Common myeloid progenitor, CD34-positive (primary cell): Measurements from ENCODE around the gene MRTFA.

Experiments
- CTCF ChIA-PET: fragments of 350-600 bp; sonication (Branson Sonifier 250); formaldehyde crosslinking; loops from one replicate; lab custom pipeline; 2021; ENCODE audit warnings: antibody characterized with exemption; lab: Charles Lee
- POLR2A ChIA-PET: fragments of 350-600 bp; sonication (Branson Sonifier 250); formaldehyde crosslinking; loops from one replicate; lab custom pipeline; 2021; ENCODE audit warnings: antibody characterized with exemption; lab: Charles Lee
- DNase-seq, 3 donors: peaks; one replicate each; pipeline versions ENCODE4 v3.0.0 to v3.0.0-alpha.2; 2013
- H3K27ac ChIP-seq, 2 experiments: 1 replicate in 1 of 2; 2 replicates in 1 of 2; pipeline ENCODE4 v1.7.0; 2013; ENCODE audit warnings: inconsistent platforms in 2 of 2, low read length in 2 of 2, mild to moderate bottlenecking in 2 of 2, low read depth in 1 of 2, moderate library complexity in 1 of 2; ENCODE audit not compliant: severe bottlenecking in 2 of 2, insufficient read depth in 1 of 2, poor library complexity in 1 of 2
- H3K27me3 ChIP-seq, 5 experiments: replicated peaks in 2 of 5; 1 replicate in 3 of 5; 2 replicates in 2 of 5; pipeline versions ENCODE4 v1.6.1 to v1.7.0; 2013; ENCODE audit warnings: low read length in 4 of 5, mild to moderate bottlenecking in 2 of 5, moderate library complexity in 2 of 5, inconsistent platforms in 1 of 5; ENCODE audit not compliant: insufficient read depth in 5 of 5, control insufficient read depth in 4 of 5
- H3K36me3 ChIP-seq, 4 experiments: 1 replicate in 2 of 4; 2 replicates in 2 of 4; pipeline versions ENCODE4 v1.6.1 to v1.7.0; 2013; ENCODE audit warnings: low read length in 3 of 4, control low read depth in 1 of 4, mild to moderate bottlenecking in 1 of 4; ENCODE audit not compliant: control insufficient read depth in 4 of 4, insufficient read depth in 4 of 4
- H3K4me1 ChIP-seq, 4 experiments: 1 replicate in 3 of 4; 2 replicates in 1 of 4; pipeline versions ENCODE4 v1.6.1 to v1.7.1; 2013; ENCODE audit warnings: low read length in 3 of 4, mild to moderate bottlenecking in 3 of 4, control low read depth in 1 of 4, inconsistent platforms in 1 of 4, moderate library complexity in 1 of 4; ENCODE audit not compliant: control insufficient read depth in 4 of 4, insufficient read depth in 4 of 4; ENCODE audit errors: control extremely low read depth in 1 of 4
- H3K4me3 ChIP-seq, 7 experiments: 1 replicate in 4 of 7; 2 replicates in 3 of 7; pipeline versions ENCODE4 v1.5.1 to v1.7.0; 2013; ENCODE audit warnings: mild to moderate bottlenecking in 7 of 7, low read length in 6 of 7, moderate library complexity in 6 of 7, inconsistent platforms in 2 of 7, low read depth in 2 of 7, control low read depth in 1 of 7; ENCODE audit not compliant: insufficient read depth in 4 of 7, control insufficient read depth in 1 of 7; ENCODE audit errors: extremely low read depth in 1 of 7
- H3K9me3 ChIP-seq, 5 experiments: 1 replicate in 4 of 5; 2 replicates in 1 of 5; pipeline versions ENCODE4 v1.6.1 to v1.7.1; 2013; ENCODE audit warnings: low read length in 4 of 5, mild to moderate bottlenecking in 2 of 5, inconsistent platforms in 1 of 5, low read depth in 1 of 5, moderate library complexity in 1 of 5; ENCODE audit not compliant: control insufficient read depth in 4 of 5, insufficient read depth in 2 of 5; ENCODE audit errors: control extremely low read depth in 1 of 5
- whole genome bisulfite sequencing: methylation state at CpG from one replicate; pipeline ENCODE4 v1.1.5; 2013; ENCODE audit not compliant: insufficient coverage; 5-methylcytosine and 5-hydroxymethylcytosine counted together

Gene MRTFA

GRCh38 chr22:40416636-40417035, 219.9 kb downstream of the MRTFA start:
- peak overlapping the region in 1 of 2 experiments; percentile 44 for H3K27ac ChIP-seq
- no peaks in the 10 kb centered on the region for H3K27me3 ChIP-seq
- H3K9me3 ChIP-seq = no peaks in the 10 kb centered on the region
- ChIA-PET POLR2A (no interaction called here), CTCF (interaction anchor here (1.7 kb wide), 1 partner anchor 11 kb away, joined by 6 read pairs; no protein-coding TSS in a partner anchor)
- DNase-seq = no peak
- H3K36me3 ChIP-seq = peaks cover 17 to 79% (median 61%) of the 10 kb centered on the region in 4 experiments
- peaks cover 0 to 23% (median 16%) of the 10 kb centered on the region in 4 experiments for H3K4me1 ChIP-seq
- WGBS = 92% methylated on average over 9 of the region's 11 CpGs
- H3K4me3 ChIP-seq = no peak overlapping the region

DNA sequence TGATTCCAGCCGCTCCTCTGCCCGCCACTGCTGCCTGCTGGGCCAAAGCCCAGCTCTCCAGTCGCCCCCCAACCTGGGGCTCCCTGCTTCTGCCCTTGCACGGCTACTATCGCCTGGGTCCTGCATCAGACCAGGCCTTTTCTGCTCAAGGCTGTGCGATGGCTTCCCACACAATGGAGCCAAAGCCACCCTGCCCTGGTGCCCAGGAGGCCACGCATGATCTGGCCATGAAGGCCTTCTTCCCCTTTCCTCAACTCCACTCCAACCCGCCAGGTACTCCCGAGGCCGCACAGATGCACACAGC, 220.3 kb downstream of the MRTFA start:
- CTCF ChIA-PET = interaction anchor here (1.2 to 1.7 kb wide), 4 partner anchors 12 to 72 kb away, joined by 3 to 6 read pairs (median 4); no protein-coding TSS in a partner anchor
- Histone ChIP-seq H3K36me3 (peaks cover 13 to 79% (median 61%) of the 10 kb centered on the region in 4 experiments), H3K27ac (peak overlapping the region in 1 of 2 experiments; percentile 44), H3K27me3 (no peaks in the 10 kb centered on the region), H3K9me3 (no peaks in the 10 kb centered on the region), H3K4me1 (peaks cover 0 to 23% (median 16%) of the 10 kb centered on the region in 4 experiments), H3K4me3 (no peak overlapping the region)
- POLR2A ChIA-PET = no interaction called here
- 98% methylated on average over 8 of the region's 10 CpGs for WGBS
- no peak for DNase-seq

- Histone ChIP-seq H3K9me3 (no peaks in the 10 kb centered on the region), H3K4me3 (no peak overlapping the region), H3K27ac (peak overlapping the region in 1 of 2 experiments; percentile 44), H3K4me1 (peaks cover 0 to 23% (median 16%) of the 10 kb centered on the region in 4 experiments), H3K27me3 (no peaks in the 10 kb centered on the region), H3K36me3 (peaks cover 12 to 79% (median 61%) of the 10 kb centered on the region in 4 experiments)
- 43% methylated on average over 18 of the region's 19 CpGs for WGBS
- CTCF ChIA-PET = interaction anchor here (1.2 to 1.7 kb wide), 6 partner anchors 10 to 73 kb away, joined by 3 to 6 read pairs (median 4); no protein-coding TSS in a partner anchor
- peak in 2 of 3 donors; percentile 46 to 54 for DNase-seq
- POLR2A ChIA-PET = interaction anchor here (0.6 kb wide), 1 partner anchor 39 kb away, joined by 3 read pairs; no protein-coding TSS in a partner anchor
Observed at GRCh38 chr22:40415531-40416266, 220.8 kb downstream of the MRTFA start.

- ChIA-PET CTCF (interaction anchor here (0.7 to 1.7 kb wide), 7 partner anchors 9 to 73 kb away, joined by 3 to 6 read pairs (median 4); no protein-coding TSS in a partner anchor), POLR2A (interaction anchor here (0.6 kb wide), 1 partner anchor 38 kb away, joined by 3 read pairs; no protein-coding TSS in a partner anchor)
- Histone ChIP-seq H3K4me1 (peaks cover 0 to 23% (median 16%) of the 10 kb centered on the region in 4 experiments), H3K27ac (no peak overlapping the region), H3K27me3 (no peaks in the 10 kb centered on the region), H3K36me3 (peaks cover 12 to 79% (median 62%) of the 10 kb centered on the region in 4 experiments), H3K9me3 (no peaks in the 10 kb centered on the region), H3K4me3 (no peak overlapping the region)
- 89% methylated on average over 9 of the region's 10 CpGs for WGBS
- no peak for DNase-seq
Observed at GRCh38 chr22:40414838-40415505, 221.5 kb downstream of the MRTFA start.

GRCh38 chr22:40414311-40414710, 222.2 kb downstream of the MRTFA start:
- Histone ChIP-seq H3K27me3 (no peaks in the 10 kb centered on the region), H3K36me3 (peaks cover 11 to 79% (median 61%) of the 10 kb centered on the region in 4 experiments), H3K4me3 (no peak overlapping the region), H3K9me3 (no peaks in the 10 kb centered on the region), H3K4me1 (peaks cover 0 to 23% (median 16%) of the 10 kb centered on the region in 4 experiments), H3K27ac (no peak overlapping the region)
- DNase-seq = no peak
- WGBS = 100% methylated on average over 1 of the region's 3 CpGs
- ChIA-PET CTCF (interaction anchor here (0.7 kb wide), 1 partner anchor 9 kb away, joined by 3 read pairs; no protein-coding TSS in a partner anchor), POLR2A (no interaction called here)

GRCh38 chr22:40413873-40414272, 222.6 kb downstream of the MRTFA start:
- DNase-seq = no peak
- no peaks in the 10 kb centered on the region for H3K9me3 ChIP-seq
- peaks cover 0 to 23% (median 16%) of the 10 kb centered on the region in 4 experiments for H3K4me1 ChIP-seq
- H3K4me3 ChIP-seq = no peak overlapping the region
- H3K36me3 ChIP-seq = peaks cover 8 to 79% (median 61%) of the 10 kb centered on the region in 4 experiments
- POLR2A ChIA-PET = no interaction called here
- CTCF ChIA-PET = no interaction called here
- H3K27ac ChIP-seq = no peak overlapping the region
- H3K27me3 ChIP-seq = no peaks in the 10 kb centered on the region
- WGBS = 85% methylated on average over 6 of the region's 13 CpGs
